HG03097 (cell line): Measurements from ENCODE around the gene SYT4.
A peak's percentile ranks its signal among the peaks of the same experiment; 100 is the strongest.
"Not testable (repeated sequence)": the region's sequence is repeated elsewhere in the genome, so short reads cannot be mapped to it uniquely, and the experiment has no call there.

Experiments
- ATAC-seq: cut with Tn5 transposase; IDR thresholded peaks from one replicate; pipeline ENCODE4 v1.9.1; 2021; ENCODE audit not compliant: unreplicated experiment, low FRiP score

The SYT4 gene

GRCh38 chr18:43277164-43277600, at the start of gene SYT4:
Gene SYT4, minus strand, starts transcription at chr18:43277490. Its CDS starts 209 bp downstream, at chr18:43277281.
- no peak for ATAC-seq

- ATAC-seq, result no peak
Observed at GRCh38 chr18:43322132-43322531, 44.8 kb upstream of the SYT4 start.

- ATAC-seq, result no peak
Observed at GRCh38 chr18:43314941-43315340, 37.7 kb upstream of the SYT4 start.

GRCh38 chr18:43312891-43313290, 35.6 kb upstream of the SYT4 start:
- ATAC-seq, result no peak

- ATAC-seq, result no peak
Observed at GRCh38 chr18:43310239-43310638, 32.9 kb upstream of the SYT4 start.

- ATAC-seq, result no peak
Observed at GRCh38 chr18:43303376-43303775, 26.1 kb upstream of the SYT4 start.

- not testable (repeated sequence) for ATAC-seq
Observed at GRCh38 chr18:43286187-43286586, 8.9 kb upstream of the SYT4 start.

- no peak for ATAC-seq
Observed at GRCh38 chr18:43283299-43283698, 6.0 kb upstream of the SYT4 start.

- no peak for ATAC-seq
Observed at GRCh38 chr18:43279015-43279744, 1.9 kb upstream of the SYT4 start.

- no peak for ATAC-seq
Observed at GRCh38 chr18:43278355-43278754, 1.1 kb upstream of the SYT4 start.

GRCh38 chr18:43276491-43276890, 799 bp downstream of the SYT4 start:
- ATAC-seq, result no peak

- ATAC-seq, result no peak
Observed at GRCh38 chr18:43275546-43275945, 1.7 kb downstream of the SYT4 start.

GRCh38 chr18:43274526-43274925, 2.8 kb downstream of the SYT4 start:
- no peak for ATAC-seq

GRCh38 chr18:43271593-43272432, 5.5 kb downstream of the SYT4 start:
- ATAC-seq, result peak; percentile 71

GRCh38 chr18:43267818-43268217, 9.5 kb downstream of the SYT4 start:
- ATAC-seq, result no peak

- ATAC-seq, result no peak
Observed at GRCh38 chr18:43265465-43265864, 11.8 kb downstream of the SYT4 start.

GRCh38 chr18:43248610-43249249, 28.6 kb downstream of the SYT4 start:
- no peak for ATAC-seq

- ATAC-seq, result no peak
Observed at GRCh38 chr18:43247944-43248343, 29.3 kb downstream of the SYT4 start.

- ATAC-seq, result no peak
Observed at GRCh38 chr18:43238429-43238828, 38.9 kb downstream of the SYT4 start.

GRCh38 chr18:43236921-43237320, 40.4 kb downstream of the SYT4 start:
- ATAC-seq, result no peak

- no peak for ATAC-seq
Observed at GRCh38 chr18:43234889-43235288, 42.4 kb downstream of the SYT4 start.
